CD14-positive monocyte (primary cell): ENCODE results near the gene LRBA. TPM values are rescaled to one million over a fixed set of nuclear protein-coding genes. Genes with fewer than 3 reads are reported as not detected.

ENCODE experiments used
- DNase-seq, 3 donors: peaks; one replicate each; pipeline ENCODE4 v3.0.0-alpha.2; 2011 to 2022
- H2AFZ ChIP-seq: 2 replicates; pipeline ENCODE4 v1.6.0; 2012; ENCODE audit warnings: mild to moderate bottlenecking, low read depth, low read length, inconsistent platforms; ENCODE audit not compliant: insufficient read depth, poor library complexity, severe bottlenecking
- H3K27ac ChIP-seq, 2 donors: 1 replicate in 1 of 2; 2 replicates in 1 of 2; pipeline ENCODE4 v1.5.1; 2012 to 2013; ENCODE audit warnings: low read length in 2 of 2, control low read depth in 1 of 2, inconsistent platforms in 1 of 2, low read depth in 1 of 2, mild to moderate bottlenecking in 1 of 2
- H3K27me3 ChIP-seq, 2 donors: one replicate each; pipeline versions ENCODE4 v1.6.0 to v1.6.1; 2011 to 2013; ENCODE audit warnings: low read length in 2 of 2; ENCODE audit not compliant: control insufficient read depth in 2 of 2, insufficient read depth in 2 of 2
- H3K36me3 ChIP-seq, 2 donors: replicated peaks in 1 of 2; 1 replicate in 1 of 2; 2 replicates in 1 of 2; pipeline versions ENCODE4 v1.5.1 to v1.6.1; 2012 to 2013; ENCODE audit warnings: low read length in 2 of 2, control low read depth in 1 of 2, inconsistent platforms in 1 of 2, mild to moderate bottlenecking in 1 of 2; ENCODE audit not compliant: insufficient read depth in 2 of 2, control insufficient read depth in 1 of 2
- H3K4me1 ChIP-seq, 2 donors: 1 replicate in 1 of 2; 2 replicates in 1 of 2; pipeline versions ENCODE4 v1.5.1 to v1.6.1; 2012 to 2013; ENCODE audit warnings: low read length in 2 of 2, control low read depth in 1 of 2, inconsistent platforms in 1 of 2, mild to moderate bottlenecking in 1 of 2, moderate library complexity in 1 of 2; ENCODE audit not compliant: insufficient read depth in 2 of 2, control insufficient read depth in 1 of 2
- H3K4me2 ChIP-seq: replicated peaks from 2 replicates; pipeline ENCODE3; 2012; ENCODE audit warnings: low read length, moderate library complexity, mild to moderate bottlenecking; ENCODE audit not compliant: poor library complexity, severe bottlenecking; ENCODE audit errors: extremely low read depth
- H3K4me3 ChIP-seq, 3 experiments: fragments of 200-600 bp in 1 of 3; sonication (generic) in 1 of 3; replicated peaks in 1 of 3; 1 replicate in 2 of 3; 2 replicates in 1 of 3; pipeline ENCODE4 v1.5.1; 2011 to 2013; ENCODE audit warnings: low read length in 3 of 3, mild to moderate bottlenecking in 3 of 3, control low read depth in 2 of 3, low read depth in 2 of 3, inconsistent platforms in 1 of 3, moderate library complexity in 1 of 3
- H3K79me2 ChIP-seq: 2 replicates; pipeline ENCODE4 v1.6.0; 2012; ENCODE audit warnings: mild to moderate bottlenecking, control low read depth, inconsistent platforms, low read length, moderate library complexity; ENCODE audit not compliant: insufficient read depth
- H3K9ac ChIP-seq: 2 replicates; pipeline ENCODE4 v1.6.0; 2017; ENCODE audit warnings: low read length, mild to moderate bottlenecking; ENCODE audit not compliant: insufficient read depth, poor library complexity, severe bottlenecking
- H3K9me3 ChIP-seq, 2 donors: replicated peaks in 1 of 2; 1 replicate in 1 of 2; 2 replicates in 1 of 2; pipeline versions ENCODE4 v1.5.1 to v1.6.1; 2012 to 2013; ENCODE audit warnings: low read length in 2 of 2, control low read depth in 1 of 2; ENCODE audit not compliant: control insufficient read depth in 1 of 2, insufficient read depth in 1 of 2
- H4K20me1 ChIP-seq: 2 replicates; pipeline ENCODE4 v1.6.0; 2012; ENCODE audit warnings: mild to moderate bottlenecking, low read length, control low read depth, moderate library complexity; ENCODE audit not compliant: insufficient read depth
- H3K27ac Mint-ChIP-seq, 7 donors: one replicate each; pipeline ENCODE4 v1.8.0; 2020; ENCODE audit warnings: mild to moderate bottlenecking in 7 of 7, mixed read lengths in 7 of 7, moderate library complexity in 6 of 7, inconsistent platforms in 2 of 7
- H3K27me3 Mint-ChIP-seq, 3 donors: one replicate each; pipeline ENCODE4 v1.8.0; 2021 to 2022; ENCODE audit warnings: low read depth in 3 of 3, mild to moderate bottlenecking in 3 of 3, mixed read lengths in 3 of 3, moderate library complexity in 3 of 3, inconsistent platforms in 1 of 3
- H3K36me3 Mint-ChIP-seq, 2 donors: one replicate each; pipeline ENCODE4 v1.8.0; 2020; ENCODE audit warnings: mixed read lengths in 2 of 2, inconsistent platforms in 1 of 2, mild to moderate bottlenecking in 1 of 2
- H3K4me1 Mint-ChIP-seq: one replicate; pipeline ENCODE4 v1.8.0; 2020; ENCODE audit warnings: mild to moderate bottlenecking, mixed read lengths
- H3K4me3 Mint-ChIP-seq, 2 donors: one replicate each; pipeline ENCODE4 v1.8.0; 2020; ENCODE audit warnings: mild to moderate bottlenecking in 2 of 2, mixed read lengths in 2 of 2, moderate library complexity in 1 of 2
- H3K9me3 Mint-ChIP-seq, 7 donors: one replicate each; pipeline ENCODE4 v1.8.0; 2020 to 2022; ENCODE audit warnings: mixed read lengths in 7 of 7, mild to moderate bottlenecking in 6 of 7, moderate library complexity in 6 of 7, inconsistent platforms in 2 of 7
- CTCF ChIP-seq: fragments of 200-600 bp; IDR thresholded peaks from one replicate; pipeline ENCODE4 v1.8.0; 2022; ENCODE audit warnings: antibody characterized with exemption, mild to moderate bottlenecking
- WGBS: methylation state at CpG from one replicate; pipeline ENCODE4 v1.1.5; 2013; ENCODE audit warnings: missing lambda C conversion rate; ENCODE audit not compliant: insufficient coverage; 5-methylcytosine and 5-hydroxymethylcytosine counted together
- intact Hi-C, 2 donors: fragments of 100-400 bp; cut with micrococcal nuclease; formaldehyde crosslinking; loops; one replicate each; pipeline versions ENCODE4 v1.15.0 to v1.15.1; 2023
- polyA plus RNA-seq, 3 donors: library from polyadenylated mRNA; depleted of rRNA in 1 of 3; unstranded in 2 of 3; stranded (reverse) in 1 of 3; fragments of 300-500 nt in 2 of 3; fragments of >200 nt in 1 of 3; fragmentation: Illumina TruSeq in 2 of 3; gene quantifications; 1 replicate in 2 of 3; 2 replicates in 1 of 3; pipeline ENCODE4 v1.2.3, GENCODE V29; 2012 to 2021

The LRBA gene
- polyA plus RNA-seq, 3 donors = 1.5 to 5.5 (median 4.4) TPM

GRCh38 chr4:150321113-150321512, 694.0 kb downstream of the LRBA start:
- H3K4me3 ChIP-seq = no peak overlapping the region
- intact Hi-C loops = no loop called here
- H3K27ac ChIP-seq = no peak overlapping the region
- no peaks in the 10 kb centered on the region for H4K20me1 ChIP-seq
- H3K9me3 Mint-ChIP-seq = no peaks in the 10 kb centered on the region
- H2AFZ ChIP-seq = no peak overlapping the region
- WGBS = 94% methylated on average over 2 of the region's 3 CpGs
- H3K4me3 Mint-ChIP-seq = no peak overlapping the region
- peaks cover 0 to 6% (median 0%) of the 10 kb centered on the region in 3 donors for H3K27me3 Mint-ChIP-seq
- peaks cover 0 to 7% of the 10 kb centered on the region in 2 donors for H3K4me1 ChIP-seq
- no peak for TF ChIP-seq CTCF
- no peaks in the 10 kb centered on the region for H3K9me3 ChIP-seq
- DNase-seq = no peak
- peaks cover 7% of the 10 kb centered on the region for H3K4me1 Mint-ChIP-seq
- no peaks in the 10 kb centered on the region for H3K79me2 ChIP-seq
- no peak overlapping the region for H3K9ac ChIP-seq
- H3K4me2 ChIP-seq = no peak overlapping the region
- peaks cover 0 to 3% of the 10 kb centered on the region in 2 donors for H3K36me3 Mint-ChIP-seq
- no peak overlapping the region for H3K27ac Mint-ChIP-seq
- H3K36me3 ChIP-seq = no peaks in the 10 kb centered on the region
- no peaks in the 10 kb centered on the region for H3K27me3 ChIP-seq

- Histone ChIP-seq H3K4me1 (peaks cover 0 to 8% of the 10 kb centered on the region in 2 donors), H3K27me3 (no peaks in the 10 kb centered on the region), H3K4me2 (no peak overlapping the region), H3K27ac (no peak overlapping the region), H3K4me3 (no peak overlapping the region), H3K9me3 (no peaks in the 10 kb centered on the region), H3K9ac (no peak overlapping the region), H3K79me2 (no peaks in the 10 kb centered on the region), H4K20me1 (no peaks in the 10 kb centered on the region), H3K36me3 (no peaks in the 10 kb centered on the region), H2AFZ (no peak overlapping the region)
- intact Hi-C loops = no loop called here
- TF ChIP-seq CTCF = no peak
- peaks cover 0 to 3% of the 10 kb centered on the region in 2 donors for H3K36me3 Mint-ChIP-seq
- DNase-seq = no peak
- H3K9me3 Mint-ChIP-seq = no peaks in the 10 kb centered on the region
- H3K4me3 Mint-ChIP-seq = no peak overlapping the region
- H3K4me1 Mint-ChIP-seq = peaks cover 7% of the 10 kb centered on the region
- H3K27ac Mint-ChIP-seq = no peak overlapping the region
- 100% methylated on average over 2 of the region's 4 CpGs for WGBS
- H3K27me3 Mint-ChIP-seq = peaks cover 0 to 4% (median 0%) of the 10 kb centered on the region in 3 donors
Measured at GRCh38 chr4:150318971-150319370, 696.1 kb downstream of the LRBA start.
